Stimulated activated naive CD8-positive, alpha-beta T cell treated with anti-CD3 and anti-CD28 coated beads, Interleukin-15, amount 100 ng/mL, for 72 hours (primary cell): ENCODE results near the gene COL5A1.
A peak's percentile ranks its signal among the peaks of the same experiment; 100 is the strongest.

Experiments
- ATAC-seq: fragments of 150-1000 bp; cut with Tn5 transposase; 2 replicates; pipeline ENCODE4 v1.10.0; 2021; ENCODE audit warnings: mild to moderate bottlenecking, moderate library complexity
- DNase-seq, 2 donors: peaks; one replicate each; pipeline ENCODE4 v3.0.0; 2021 to 2022
- H3K27ac Mint-ChIP-seq, 2 donors: one replicate each; pipeline ENCODE4 v1.8.0; 2022; ENCODE audit warnings: mild to moderate bottlenecking in 2 of 2, mixed read lengths in 2 of 2, moderate library complexity in 2 of 2
- H3K27me3 Mint-ChIP-seq: one replicate; pipeline ENCODE4 v1.8.0; 2022; ENCODE audit warnings: mixed read lengths
- H3K4me1 Mint-ChIP-seq: one replicate; pipeline ENCODE4 v1.8.0; 2022; ENCODE audit warnings: mild to moderate bottlenecking, mixed read lengths
- H3K4me3 Mint-ChIP-seq, 2 donors: one replicate each; pipeline ENCODE4 v1.8.0; 2022; ENCODE audit warnings: mild to moderate bottlenecking in 2 of 2, mixed read lengths in 2 of 2, moderate library complexity in 1 of 2
- H3K9me3 Mint-ChIP-seq, 2 donors: one replicate each; pipeline ENCODE4 v1.8.0; 2022; ENCODE audit warnings: mixed read lengths in 2 of 2

Gene COL5A1

GRCh38 chr9:134717924-134718645 is 76.5 kb downstream of the COL5A1 start:
- peaks cover 11 to 17% of the 10 kb centered on the region in 2 donors for H3K9me3 Mint-ChIP-seq
- DNase-seq (no peak), ATAC-seq (no peak)
- no peaks in the 10 kb centered on the region for H3K4me1 Mint-ChIP-seq
- H3K27ac Mint-ChIP-seq, result no peak overlapping the region
- H3K27me3 Mint-ChIP-seq, result peaks cover 11% of the 10 kb centered on the region
- H3K4me3 Mint-ChIP-seq, result no peak overlapping the region

GRCh38 chr9:134719331-134719730 is 77.7 kb downstream of the COL5A1 start:
- ATAC-seq (no peak), DNase-seq (no peak)
- Mint-ChIP-seq H3K9me3 (peaks cover 2 to 5% of the 10 kb centered on the region in 2 donors), H3K27ac (no peak overlapping the region), H3K27me3 (peaks cover 17% of the 10 kb centered on the region), H3K4me1 (no peaks in the 10 kb centered on the region), H3K4me3 (no peak overlapping the region)

DNA sequence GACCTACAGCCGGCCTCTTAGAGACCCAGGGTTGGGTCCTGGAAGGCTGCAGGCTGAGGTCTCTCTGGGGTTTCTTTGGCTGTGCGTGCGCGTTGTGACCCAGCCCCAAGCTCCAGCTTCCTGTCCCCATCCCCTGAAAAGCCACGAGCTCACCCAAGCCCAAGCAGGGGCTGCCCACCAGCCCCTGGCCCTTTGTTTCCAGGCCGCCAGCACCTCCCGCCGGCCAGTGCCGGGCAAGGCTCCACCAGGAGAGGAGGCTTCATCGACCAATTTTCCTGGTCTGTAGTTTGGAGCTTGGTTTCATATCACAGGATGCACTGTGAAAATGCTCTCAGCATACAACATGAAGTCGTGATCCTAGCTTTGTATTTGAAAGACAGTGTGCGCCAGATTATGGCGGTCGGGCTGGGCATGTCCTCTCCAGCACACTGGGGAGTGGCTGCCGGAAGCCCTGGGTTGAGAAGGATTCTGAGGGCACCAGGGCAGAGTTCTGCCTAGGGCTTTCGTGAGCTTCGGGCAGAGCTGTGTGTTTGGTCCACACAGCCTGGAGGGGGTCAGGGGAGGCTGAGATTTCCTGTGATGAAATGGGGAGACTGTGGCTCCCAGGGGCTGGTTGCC is 78.6 kb downstream of the COL5A1 start:
- peaks cover 17% of the 10 kb centered on the region for H3K27me3 Mint-ChIP-seq
- no peaks in the 10 kb centered on the region for H3K9me3 Mint-ChIP-seq
- peaks cover 1% of the 10 kb centered on the region for H3K4me1 Mint-ChIP-seq
- DNase-seq (no peak), ATAC-seq (no peak)
- H3K4me3 Mint-ChIP-seq, result no peak overlapping the region
- no peak overlapping the region for H3K27ac Mint-ChIP-seq

- ATAC-seq, result no peak
- Mint-ChIP-seq H3K4me3 (no peak overlapping the region), H3K27me3 (peaks cover 17% of the 10 kb centered on the region), H3K27ac (no peak overlapping the region), H3K9me3 (no peaks in the 10 kb centered on the region), H3K4me1 (peaks cover 7% of the 10 kb centered on the region)
- DNase-seq, result no peak
Observed at GRCh38 chr9:134720796-134721195, 79.2 kb downstream of the COL5A1 start.

DNA sequence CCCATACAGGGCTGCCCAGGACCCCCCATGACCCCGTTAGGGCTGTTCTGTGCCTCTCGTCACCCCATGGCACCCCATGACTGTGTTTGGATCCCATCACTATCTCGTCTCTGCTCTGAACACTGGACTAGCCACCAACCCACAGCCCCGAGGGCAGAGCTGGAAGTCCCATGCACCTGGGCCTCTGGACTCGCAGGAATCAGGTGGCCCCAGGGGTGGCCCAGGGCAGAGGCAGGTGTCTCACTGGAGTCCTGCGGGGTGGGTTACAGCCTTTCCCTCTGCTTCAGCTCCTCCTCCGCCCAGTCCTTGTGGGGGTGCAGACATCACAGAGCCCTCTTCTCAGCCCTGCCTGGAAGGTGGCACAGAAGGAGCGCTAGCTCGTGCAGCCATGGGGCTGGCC is 79.7 kb downstream of the COL5A1 start:
- ATAC-seq, result no peak
- no peak for DNase-seq
- Mint-ChIP-seq H3K27ac (peak overlapping the region in 1 of 2 donors; percentile 61), H3K27me3 (peaks cover 17% of the 10 kb centered on the region), H3K4me3 (no peak overlapping the region), H3K9me3 (no peaks in the 10 kb centered on the region), H3K4me1 (peaks cover 7% of the 10 kb centered on the region)

GRCh38 chr9:134722120-134722701 is 80.6 kb downstream of the COL5A1 start:
- no peak for DNase-seq
- no peak for ATAC-seq
- no peaks in the 10 kb centered on the region for H3K9me3 Mint-ChIP-seq
- peaks cover 17% of the 10 kb centered on the region for H3K27me3 Mint-ChIP-seq
- no peak overlapping the region for H3K4me3 Mint-ChIP-seq
- H3K4me1 Mint-ChIP-seq, result peaks cover 7% of the 10 kb centered on the region
- H3K27ac Mint-ChIP-seq, result peak overlapping the region in 1 of 2 donors; percentile 65

DNA sequence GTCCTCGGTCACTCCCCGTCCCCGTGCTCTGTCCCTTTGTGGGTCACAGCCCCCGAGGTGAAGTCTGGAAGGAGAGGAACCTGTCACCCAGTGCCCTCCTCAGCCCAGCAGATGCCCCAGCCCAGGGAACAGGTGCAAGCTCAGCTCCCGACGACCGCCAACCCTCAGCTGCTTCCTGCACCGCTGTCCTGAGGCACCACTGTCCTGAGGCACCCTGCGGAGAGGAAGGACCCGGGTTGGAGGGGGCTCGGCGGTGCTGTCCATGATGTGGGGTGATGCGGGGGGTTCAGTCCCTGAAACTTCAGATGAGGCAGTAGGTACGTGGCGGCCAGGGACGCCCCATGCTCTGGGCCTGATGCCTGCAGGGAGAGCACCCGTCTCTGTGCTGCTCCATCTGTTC is 81.4 kb downstream of the COL5A1 start:
- Mint-ChIP-seq H3K9me3 (no peaks in the 10 kb centered on the region), H3K4me1 (peaks cover 7% of the 10 kb centered on the region), H3K27ac (no peak overlapping the region), H3K27me3 (peaks cover 17% of the 10 kb centered on the region), H3K4me3 (no peak overlapping the region)
- DNase-seq (no peak), ATAC-seq (no peak)

- no peaks in the 10 kb centered on the region for H3K9me3 Mint-ChIP-seq
- no peak for DNase-seq
- H3K27me3 Mint-ChIP-seq, result peaks cover 17% of the 10 kb centered on the region
Observed at GRCh38 chr9:134723491-134724190, 82.0 kb downstream of the COL5A1 start.

GRCh38 chr9:134724202-134724911 is 82.8 kb downstream of the COL5A1 start:
- Mint-ChIP-seq H3K4me3 (no peak overlapping the region), H3K27ac (no peak overlapping the region), H3K4me1 (peaks cover 7% of the 10 kb centered on the region), H3K27me3 (peaks cover 17% of the 10 kb centered on the region), H3K9me3 (peaks cover 0 to 7% of the 10 kb centered on the region in 2 donors)
- no peak for ATAC-seq
- no peak for DNase-seq

More at GRCh38 chr9:134723491-134724190, 82.0 kb downstream of the COL5A1 start:
- Mint-ChIP-seq H3K27ac (no peak overlapping the region), H3K4me1 (peaks cover 7% of the 10 kb centered on the region), H3K4me3 (no peak overlapping the region)
- ATAC-seq, result no peak

DNA sequence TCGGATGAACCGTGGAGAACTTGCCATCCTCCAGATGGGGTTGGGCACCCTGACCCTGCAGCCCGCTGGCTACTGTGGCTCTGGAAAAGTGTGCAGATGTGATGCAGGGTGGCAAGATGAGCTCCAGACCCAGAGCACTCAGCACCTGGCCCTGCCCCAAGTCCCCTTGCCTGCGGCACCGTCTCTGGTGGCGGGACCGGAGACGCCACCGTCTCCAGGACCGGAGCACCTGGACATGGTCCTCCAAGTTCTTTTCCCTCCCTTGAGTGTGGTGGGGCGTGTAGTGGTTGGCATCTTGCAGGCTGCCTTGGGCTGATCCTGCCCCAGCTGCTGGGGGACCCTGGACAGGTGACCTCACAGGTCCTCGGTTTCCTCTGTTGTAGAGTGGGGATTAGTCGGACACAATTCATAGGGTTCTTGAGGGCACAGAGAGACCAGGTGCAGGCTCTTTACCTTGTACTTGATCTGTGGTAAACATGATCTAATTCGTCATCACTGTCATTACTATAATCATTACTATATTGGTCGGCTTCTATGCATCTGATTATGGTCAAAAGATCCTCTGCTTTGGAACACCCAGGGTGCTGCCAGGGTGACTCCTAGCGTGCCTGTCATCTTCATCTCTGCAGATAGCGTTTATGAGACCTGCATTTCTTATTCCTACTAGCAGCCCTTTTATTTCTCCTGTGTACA is 83.5 kb downstream of the COL5A1 start:
- H3K4me1 Mint-ChIP-seq, result peaks cover 7% of the 10 kb centered on the region
- no peak for DNase-seq
- no peak for ATAC-seq
- H3K4me3 Mint-ChIP-seq, result no peak overlapping the region
- H3K27ac Mint-ChIP-seq, result no peak overlapping the region
- peaks cover 0 to 9% of the 10 kb centered on the region in 2 donors for H3K9me3 Mint-ChIP-seq
- H3K27me3 Mint-ChIP-seq, result peaks cover 17% of the 10 kb centered on the region

GRCh38 chr9:134725605-134725940 is 84.0 kb downstream of the COL5A1 start:
- H3K9me3 Mint-ChIP-seq, result peaks cover 0 to 9% of the 10 kb centered on the region in 2 donors
- no peak overlapping the region for H3K27ac Mint-ChIP-seq
- peaks cover 7% of the 10 kb centered on the region for H3K4me1 Mint-ChIP-seq
- DNase-seq (no peak), ATAC-seq (no peak)
- no peak overlapping the region for H3K4me3 Mint-ChIP-seq
- peaks cover 17% of the 10 kb centered on the region for H3K27me3 Mint-ChIP-seq

DNA sequence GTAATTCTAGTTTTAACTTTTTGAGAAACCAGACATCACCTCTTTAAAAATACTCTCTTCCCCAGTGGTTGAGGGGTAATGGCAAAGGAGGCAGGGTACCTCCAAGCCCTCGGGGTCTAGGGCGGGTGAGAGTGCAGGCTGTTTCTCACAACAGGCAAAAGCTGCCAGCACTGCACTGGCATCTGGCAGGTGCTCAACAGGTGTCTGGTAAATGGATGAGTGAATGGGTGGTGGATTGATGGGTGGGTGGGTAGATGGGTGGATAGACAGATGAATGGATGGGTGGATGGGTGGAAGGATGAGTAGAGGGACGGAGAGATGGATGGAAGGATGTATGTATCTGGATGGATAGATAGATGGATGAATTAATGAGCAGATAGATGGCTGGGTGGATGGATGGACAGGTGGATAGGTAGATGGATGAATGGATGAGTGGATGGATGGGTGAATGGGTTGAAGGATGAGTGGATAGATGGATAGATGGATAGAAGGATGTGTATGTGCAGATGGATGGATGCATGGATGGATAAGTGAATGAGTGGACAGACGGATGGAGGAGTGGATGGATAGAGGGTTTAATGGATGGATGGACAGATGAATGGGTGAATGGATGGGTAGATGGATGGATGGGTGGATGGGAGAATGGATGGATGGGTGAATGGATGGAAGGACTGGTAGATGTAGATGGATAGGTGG is 84.6 kb downstream of the COL5A1 start:
- Mint-ChIP-seq H3K4me3 (no peak overlapping the region), H3K27me3 (peaks cover 17% of the 10 kb centered on the region), H3K4me1 (peaks cover 7% of the 10 kb centered on the region), H3K9me3 (peaks cover 0 to 9% of the 10 kb centered on the region in 2 donors), H3K27ac (no peak overlapping the region)
- no peak for ATAC-seq
- no peak for DNase-seq

- DNase-seq (no peak), ATAC-seq (no peak)
- Mint-ChIP-seq H3K4me3 (no peak overlapping the region), H3K4me1 (peaks cover 7% of the 10 kb centered on the region), H3K9me3 (peaks cover 0 to 9% of the 10 kb centered on the region in 2 donors), H3K27ac (no peak overlapping the region), H3K27me3 (peaks cover 17% of the 10 kb centered on the region)
Observed at GRCh38 chr9:134726722-134727034, 85.1 kb downstream of the COL5A1 start.

- no peak for DNase-seq
- H3K9me3 Mint-ChIP-seq, result peaks cover 0 to 9% of the 10 kb centered on the region in 2 donors
- no peak overlapping the region for H3K27ac Mint-ChIP-seq
- H3K4me1 Mint-ChIP-seq, result peaks cover 7% of the 10 kb centered on the region
- H3K4me3 Mint-ChIP-seq, result no peak overlapping the region
- no peak for ATAC-seq
- H3K27me3 Mint-ChIP-seq, result peaks cover 5% of the 10 kb centered on the region
Observed at GRCh38 chr9:134728021-134728795, 86.6 kb downstream of the COL5A1 start.
